Stimulated activated naive CD8-positive, alpha-beta T cell treated with anti-CD3 and anti-CD28 coated beads, Interleukin-15, Interleukin-2, amounts not matched to agents 100 ng/mL and 50 ng/mL, for 24 hours (primary cell): ENCODE results near the gene SNX19.
A peak's percentile ranks its signal among the peaks of the same experiment; 100 is the strongest.

Source experiments
- H3K27ac Mint-ChIP-seq: one replicate; pipeline ENCODE4 v1.8.0; 2021; ENCODE audit warnings: mild to moderate bottlenecking, mixed read lengths
- H3K27me3 Mint-ChIP-seq: one replicate; pipeline ENCODE4 v1.8.0; 2021; ENCODE audit warnings: mixed read lengths
- H3K36me3 Mint-ChIP-seq: one replicate; pipeline ENCODE4 v1.8.0; 2021; ENCODE audit warnings: low read depth, mixed read lengths
- H3K4me1 Mint-ChIP-seq: one replicate; pipeline ENCODE4 v1.8.0; 2021; ENCODE audit warnings: low read depth, mixed read lengths
- H3K4me3 Mint-ChIP-seq: one replicate; pipeline ENCODE4 v1.8.0; 2021; ENCODE audit warnings: mild to moderate bottlenecking, mixed read lengths
- H3K9me3 Mint-ChIP-seq: one replicate; pipeline ENCODE4 v1.8.0; 2021; ENCODE audit warnings: mixed read lengths

Gene SNX19

GRCh38 chr11:130890039-130890745 is 26.1 kb downstream of the SNX19 start:
- H3K27me3 Mint-ChIP-seq = no peaks in the 10 kb centered on the region
- H3K36me3 Mint-ChIP-seq = peaks cover 31% of the 10 kb centered on the region
- no peaks in the 10 kb centered on the region for H3K4me1 Mint-ChIP-seq
- H3K9me3 Mint-ChIP-seq = no peaks in the 10 kb centered on the region
- H3K4me3 Mint-ChIP-seq = no peak overlapping the region
- no peak overlapping the region for H3K27ac Mint-ChIP-seq

- H3K4me1 Mint-ChIP-seq = no peaks in the 10 kb centered on the region
- H3K27me3 Mint-ChIP-seq = no peaks in the 10 kb centered on the region
- no peak overlapping the region for H3K27ac Mint-ChIP-seq
- H3K36me3 Mint-ChIP-seq = peaks cover 25% of the 10 kb centered on the region
- no peak overlapping the region for H3K4me3 Mint-ChIP-seq
- no peaks in the 10 kb centered on the region for H3K9me3 Mint-ChIP-seq
These were observed 27.5 kb downstream of the SNX19 start for GRCh38 chr11:130888790-130889189.

- Mint-ChIP-seq H3K36me3 (peaks cover 31% of the 10 kb centered on the region), H3K27ac (no peak overlapping the region), H3K4me1 (peaks cover 9% of the 10 kb centered on the region), H3K4me3 (no peak overlapping the region), H3K9me3 (no peaks in the 10 kb centered on the region), H3K27me3 (no peaks in the 10 kb centered on the region)
These were observed 29.6 kb downstream of the SNX19 start for GRCh38 chr11:130886704-130887103.

- Mint-ChIP-seq H3K4me1 (peaks cover 14% of the 10 kb centered on the region), H3K4me3 (no peak overlapping the region), H3K36me3 (peaks cover 54% of the 10 kb centered on the region), H3K27me3 (no peaks in the 10 kb centered on the region), H3K27ac (no peak overlapping the region), H3K9me3 (no peaks in the 10 kb centered on the region)
These were observed 34.1 kb downstream of the SNX19 start for GRCh38 chr11:130882138-130882551.

- H3K4me1 Mint-ChIP-seq = peaks cover 14% of the 10 kb centered on the region
- peak overlapping the region; percentile 65 for H3K27ac Mint-ChIP-seq
- H3K27me3 Mint-ChIP-seq = no peaks in the 10 kb centered on the region
- no peaks in the 10 kb centered on the region for H3K9me3 Mint-ChIP-seq
- no peak overlapping the region for H3K4me3 Mint-ChIP-seq
- H3K36me3 Mint-ChIP-seq = peaks cover 59% of the 10 kb centered on the region
These were observed 34.7 kb downstream of the SNX19 start for GRCh38 chr11:130881475-130882137.

GRCh38 chr11:130879836-130880235 is 36.4 kb downstream of the SNX19 start:
- Mint-ChIP-seq H3K4me3 (no peak overlapping the region), H3K27ac (no peak overlapping the region), H3K9me3 (no peaks in the 10 kb centered on the region), H3K27me3 (no peaks in the 10 kb centered on the region), H3K4me1 (peaks cover 14% of the 10 kb centered on the region), H3K36me3 (peaks cover 72% of the 10 kb centered on the region)

GRCh38 chr11:130876931-130877915 is 39.1 kb downstream of the SNX19 start:
- H3K27ac Mint-ChIP-seq = no peak overlapping the region
- no peak overlapping the region for H3K4me3 Mint-ChIP-seq
- H3K4me1 Mint-ChIP-seq = peaks cover 11% of the 10 kb centered on the region
- no peaks in the 10 kb centered on the region for H3K9me3 Mint-ChIP-seq
- peaks cover 68% of the 10 kb centered on the region for H3K36me3 Mint-ChIP-seq
- no peaks in the 10 kb centered on the region for H3K27me3 Mint-ChIP-seq

GRCh38 chr11:130876100-130876499 is 40.2 kb downstream of the SNX19 start:
- H3K9me3 Mint-ChIP-seq = no peaks in the 10 kb centered on the region
- no peak overlapping the region for H3K27ac Mint-ChIP-seq
- peaks cover 66% of the 10 kb centered on the region for H3K36me3 Mint-ChIP-seq

GRCh38 chr11:130874955-130875531 is 41.2 kb downstream of the SNX19 start:
- Mint-ChIP-seq H3K27ac (no peak overlapping the region), H3K36me3 (peaks cover 70% of the 10 kb centered on the region), H3K4me1 (no peaks in the 10 kb centered on the region), H3K4me3 (no peak overlapping the region), H3K27me3 (no peaks in the 10 kb centered on the region), H3K9me3 (no peaks in the 10 kb centered on the region)

More at GRCh38 chr11:130876100-130876499, 40.2 kb downstream of the SNX19 start:
- H3K4me1 Mint-ChIP-seq = peaks cover under 1% of the 10 kb centered on the region
- H3K27me3 Mint-ChIP-seq = no peaks in the 10 kb centered on the region
- H3K4me3 Mint-ChIP-seq = no peak overlapping the region

- H3K9me3 Mint-ChIP-seq = no peaks in the 10 kb centered on the region
- no peaks in the 10 kb centered on the region for H3K4me1 Mint-ChIP-seq
- H3K4me3 Mint-ChIP-seq = no peak overlapping the region
- H3K27me3 Mint-ChIP-seq = no peaks in the 10 kb centered on the region
- H3K27ac Mint-ChIP-seq = no peak overlapping the region
- H3K36me3 Mint-ChIP-seq = peaks cover 67% of the 10 kb centered on the region
These were observed 41.9 kb downstream of the SNX19 start for GRCh38 chr11:130874396-130874795.

GRCh38 chr11:130873761-130874160 is 42.5 kb downstream of the SNX19 start:
- H3K4me1 Mint-ChIP-seq = no peaks in the 10 kb centered on the region
- no peak overlapping the region for H3K27ac Mint-ChIP-seq
- H3K9me3 Mint-ChIP-seq = no peaks in the 10 kb centered on the region
- peaks cover 64% of the 10 kb centered on the region for H3K36me3 Mint-ChIP-seq
- H3K27me3 Mint-ChIP-seq = no peaks in the 10 kb centered on the region
- H3K4me3 Mint-ChIP-seq = no peak overlapping the region

- H3K27ac Mint-ChIP-seq = no peak overlapping the region
These were observed 43.3 kb downstream of the SNX19 start for GRCh38 chr11:130872981-130873380.

GRCh38 chr11:130872513-130872912 is 43.8 kb downstream of the SNX19 start:
- H3K4me3 Mint-ChIP-seq = no peak overlapping the region
- peaks cover 53% of the 10 kb centered on the region for H3K36me3 Mint-ChIP-seq
- no peaks in the 10 kb centered on the region for H3K9me3 Mint-ChIP-seq
- no peaks in the 10 kb centered on the region for H3K27me3 Mint-ChIP-seq
- H3K27ac Mint-ChIP-seq = no peak overlapping the region
- H3K4me1 Mint-ChIP-seq = no peaks in the 10 kb centered on the region

More at GRCh38 chr11:130872981-130873380, 43.3 kb downstream of the SNX19 start:
- Mint-ChIP-seq H3K4me3 (no peak overlapping the region), H3K36me3 (peaks cover 58% of the 10 kb centered on the region), H3K27me3 (no peaks in the 10 kb centered on the region), H3K9me3 (no peaks in the 10 kb centered on the region), H3K4me1 (no peaks in the 10 kb centered on the region)

GRCh38 chr11:130872102-130872501 is 44.2 kb downstream of the SNX19 start:
- no peak overlapping the region for H3K27ac Mint-ChIP-seq
- H3K36me3 Mint-ChIP-seq = peaks cover 49% of the 10 kb centered on the region
- H3K27me3 Mint-ChIP-seq = no peaks in the 10 kb centered on the region
- no peak overlapping the region for H3K4me3 Mint-ChIP-seq
- no peaks in the 10 kb centered on the region for H3K9me3 Mint-ChIP-seq
- H3K4me1 Mint-ChIP-seq = no peaks in the 10 kb centered on the region
